Uterus (tissue), 2 donors: Measurements from ENCODE around the gene CALN1.

Experiments used
- POLR2A ChIP-seq, 2 donors: fragments of 450-650 bp; IDR thresholded peaks; one replicate each; pipeline ENCODE4 v1.6.1; 2016; ENCODE audit warnings: antibody characterized with exemption in 2 of 2, mild to moderate bottlenecking in 1 of 2, moderate library complexity in 1 of 2
- TF ChIP-seq, protein P1 (sequence below), 4 experiments: fragments of 200-600 bp in 2 of 4; fragments of 450-650 bp in 2 of 4; sonication (generic) in 2 of 4; IDR thresholded peaks; one replicate each; pipeline ENCODE4 v1.5.1; 2016 to 2019; ENCODE audit warnings: antibody characterized with exemption in 4 of 4, mild to moderate bottlenecking in 2 of 4, moderate library complexity in 1 of 4

DNA sequence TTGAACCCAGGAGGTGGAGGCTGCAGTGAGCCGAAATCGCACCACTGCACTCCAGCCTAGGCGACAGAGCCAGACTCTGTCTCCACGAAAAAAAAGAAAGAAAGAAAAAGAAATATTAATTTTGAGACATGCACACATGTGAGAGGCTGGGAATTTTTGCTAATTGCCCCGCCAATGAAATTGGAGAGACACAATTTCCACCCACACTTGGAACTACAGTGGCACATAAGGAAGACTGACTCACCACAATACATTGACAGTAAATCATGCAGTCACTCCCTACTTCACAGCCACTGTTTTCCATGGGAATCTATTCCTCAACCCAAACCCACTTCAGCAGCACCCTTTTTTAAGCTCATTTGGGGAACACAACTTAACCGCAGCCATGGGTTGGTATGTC, 139.7 kb downstream of the CALN1 start:
- TF ChIP-seq, protein P1, sequence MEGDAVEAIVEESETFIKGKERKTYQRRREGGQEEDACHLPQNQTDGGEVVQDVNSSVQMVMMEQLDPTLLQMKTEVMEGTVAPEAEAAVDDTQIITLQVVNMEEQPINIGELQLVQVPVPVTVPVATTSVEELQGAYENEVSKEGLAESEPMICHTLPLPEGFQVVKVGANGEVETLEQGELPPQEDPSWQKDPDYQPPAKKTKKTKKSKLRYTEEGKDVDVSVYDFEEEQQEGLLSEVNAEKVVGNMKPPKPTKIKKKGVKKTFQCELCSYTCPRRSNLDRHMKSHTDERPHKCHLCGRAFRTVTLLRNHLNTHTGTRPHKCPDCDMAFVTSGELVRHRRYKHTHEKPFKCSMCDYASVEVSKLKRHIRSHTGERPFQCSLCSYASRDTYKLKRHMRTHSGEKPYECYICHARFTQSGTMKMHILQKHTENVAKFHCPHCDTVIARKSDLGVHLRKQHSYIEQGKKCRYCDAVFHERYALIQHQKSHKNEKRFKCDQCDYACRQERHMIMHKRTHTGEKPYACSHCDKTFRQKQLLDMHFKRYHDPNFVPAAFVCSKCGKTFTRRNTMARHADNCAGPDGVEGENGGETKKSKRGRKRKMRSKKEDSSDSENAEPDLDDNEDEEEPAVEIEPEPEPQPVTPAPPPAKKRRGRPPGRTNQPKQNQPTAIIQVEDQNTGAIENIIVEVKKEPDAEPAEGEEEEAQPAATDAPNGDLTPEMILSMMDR (IDR thresholded peaks at IDR 0.05), result no peak
- TF ChIP-seq POLR2A (IDR thresholded peaks at IDR 0.05), result no peak
